ENCODE data around the gene BCAT1. TPM values are rescaled to one million over a fixed set of nuclear protein-coding genes. Genes with fewer than 3 reads are reported as not detected.

The BCAT1 gene
- total RNA-seq, 1 experiment from 2014 or later: 0.74 TPM

DNA sequence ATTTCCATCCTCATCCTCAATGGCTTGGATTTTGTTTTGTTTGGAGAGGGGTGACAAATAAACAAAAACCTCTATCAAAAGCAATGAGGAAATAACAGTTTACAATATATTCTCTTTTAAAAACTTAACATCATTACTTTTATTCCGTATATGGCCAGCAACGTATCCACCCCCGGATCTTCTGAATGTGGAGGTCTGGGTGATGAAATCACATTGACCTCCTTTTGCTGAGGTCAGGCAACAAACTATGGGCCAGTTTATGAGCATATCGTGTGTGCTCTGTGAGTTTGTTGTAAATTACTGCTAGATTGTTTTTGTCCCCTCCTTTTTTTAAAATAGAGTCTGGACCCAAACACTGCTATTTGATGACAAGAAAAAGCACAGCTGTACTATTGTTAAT, 178.1 kb downstream of the BCAT1 start:
- ATAC-seq: no peak
- ChIA-PET RAD21 (ENCODE audit: low non-redundant PET in 1 of 2, low total read pairs in 2 of 2, uncharacterized antibody in 2 of 2, unreplicated experiment in 2 of 2) (no interaction called here), POLR2A (no interaction called here), CTCF (no interaction called here)
- Histone ChIP-seq H3K9ac (ENCODE audit: low read length) (no peak overlapping the region), H2AFZ (ENCODE audit: low read depth, low read length, poor library complexity, severe bottlenecking) (no peak overlapping the region), H4K20me1 (ENCODE audit: insufficient read depth) (no peaks in the 10 kb centered on the region), H3K4me2 (ENCODE audit: low read length) (no peak overlapping the region), H3K36me3 (ENCODE audit: control insufficient read depth in 1 of 2, insufficient read depth in 2 of 2, low read length in 2 of 2) (no peaks in the 10 kb centered on the region), H3K27me3 (ENCODE audit: insufficient read depth, low read length) (no peaks in the 10 kb centered on the region), H3K27ac (ENCODE audit: low read depth, low read length) (no peak overlapping the region), H3K79me2 (ENCODE audit: insufficient read depth, low read length) (no peaks in the 10 kb centered on the region), H3K9me3 (ENCODE audit: control insufficient read depth in 1 of 2, insufficient read depth in 1 of 2, low read depth in 1 of 2, low read length in 2 of 2) (no peaks in the 10 kb centered on the region; a peak in 1 of 4 replicates), H3K4me3 (replicated peaks in 1 of 2; ENCODE audit: low read depth in 1 of 2, low read length in 2 of 2) (no peak overlapping the region), H3K4me1 (ENCODE audit: control insufficient read depth in 1 of 2, insufficient read depth in 2 of 2, low read length in 2 of 2) (no peaks in the 10 kb centered on the region), H3K9me2 (ENCODE audit: insufficient read depth) (no peaks in the 10 kb centered on the region)
- DNase-seq (ENCODE audit: low read depth, low spot score): no peak
- intact Hi-C loops (cut with micrococcal nuclease): no loop called here
- BruUV-seq (replicated peaks): no TSS peak
- TF ChIP-seq, protein P1, sequence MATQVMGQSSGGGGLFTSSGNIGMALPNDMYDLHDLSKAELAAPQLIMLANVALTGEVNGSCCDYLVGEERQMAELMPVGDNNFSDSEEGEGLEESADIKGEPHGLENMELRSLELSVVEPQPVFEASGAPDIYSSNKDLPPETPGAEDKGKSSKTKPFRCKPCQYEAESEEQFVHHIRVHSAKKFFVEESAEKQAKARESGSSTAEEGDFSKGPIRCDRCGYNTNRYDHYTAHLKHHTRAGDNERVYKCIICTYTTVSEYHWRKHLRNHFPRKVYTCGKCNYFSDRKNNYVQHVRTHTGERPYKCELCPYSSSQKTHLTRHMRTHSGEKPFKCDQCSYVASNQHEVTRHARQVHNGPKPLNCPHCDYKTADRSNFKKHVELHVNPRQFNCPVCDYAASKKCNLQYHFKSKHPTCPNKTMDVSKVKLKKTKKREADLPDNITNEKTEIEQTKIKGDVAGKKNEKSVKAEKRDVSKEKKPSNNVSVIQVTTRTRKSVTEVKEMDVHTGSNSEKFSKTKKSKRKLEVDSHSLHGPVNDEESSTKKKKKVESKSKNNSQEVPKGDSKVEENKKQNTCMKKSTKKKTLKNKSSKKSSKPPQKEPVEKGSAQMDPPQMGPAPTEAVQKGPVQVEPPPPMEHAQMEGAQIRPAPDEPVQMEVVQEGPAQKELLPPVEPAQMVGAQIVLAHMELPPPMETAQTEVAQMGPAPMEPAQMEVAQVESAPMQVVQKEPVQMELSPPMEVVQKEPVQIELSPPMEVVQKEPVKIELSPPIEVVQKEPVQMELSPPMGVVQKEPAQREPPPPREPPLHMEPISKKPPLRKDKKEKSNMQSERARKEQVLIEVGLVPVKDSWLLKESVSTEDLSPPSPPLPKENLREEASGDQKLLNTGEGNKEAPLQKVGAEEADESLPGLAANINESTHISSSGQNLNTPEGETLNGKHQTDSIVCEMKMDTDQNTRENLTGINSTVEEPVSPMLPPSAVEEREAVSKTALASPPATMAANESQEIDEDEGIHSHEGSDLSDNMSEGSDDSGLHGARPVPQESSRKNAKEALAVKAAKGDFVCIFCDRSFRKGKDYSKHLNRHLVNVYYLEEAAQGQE (IDR thresholded peaks at IDR 0.05; ENCODE audit: low read depth): no peak
- TF ChIP-seq SP1 (IDR thresholded peaks at IDR 0.05; ENCODE audit: low read depth) (no peak), FOSL1 (IDR thresholded peaks at IDR 0.05; ENCODE audit: low read depth) (no peak), ELF1 (IDR thresholded peaks at IDR 0.05; ENCODE audit: borderline replicate concordance, low read depth) (no peak), SRF (IDR thresholded peaks at IDR 0.05; ENCODE audit: low read depth) (no peak), TCF7L2 (IDR thresholded peaks at IDR 0.05; ENCODE audit: borderline replicate concordance, extremely low read depth, insufficient read depth, insufficient read length) (no peak), EGR1 (IDR thresholded peaks at IDR 0.05; ENCODE audit: low read depth) (no peak), JUND (IDR thresholded peaks at IDR 0.05) (no peak), ZNF274 (IDR thresholded peaks at IDR 0.05; ENCODE audit: low read depth, low read length) (no peak), CBX3 (IDR thresholded peaks at IDR 0.05; ENCODE audit: low read depth) (no peak), SIN3A (IDR thresholded peaks at IDR 0.05; ENCODE audit: low read depth) (no peak), EZH2phosphoT487 (IDR thresholded peaks at IDR 0.05; ENCODE audit: borderline replicate concordance) (no peak), CEBPB (IDR thresholded peaks at IDR 0.05; ENCODE audit: low read depth) (no peak), EZH2 (IDR thresholded peaks at IDR 0.05) (no peak), POLR2A (IDR thresholded peaks at IDR 0.05; ENCODE audit: borderline replicate concordance, extremely low read depth, insufficient read depth, insufficient read length) (no peak), CTCF (IDR thresholded peaks at IDR 0.05 in 2 of 3, conservative IDR thresholded peaks at IDR 0.05 in 1 of 3; ENCODE audit: borderline replicate concordance in 1 of 3, insufficient read depth in 1 of 3, low read depth in 2 of 3, low read length in 2 of 3) (no peak), YY1 (IDR thresholded peaks at IDR 0.05; ENCODE audit: extremely low read depth, insufficient replicate concordance, low read depth, low read length) (no peak), RAD21 (IDR thresholded peaks at IDR 0.05; ENCODE audit: low read depth) (no peak)
- TF ChIP-seq, protein P2, sequence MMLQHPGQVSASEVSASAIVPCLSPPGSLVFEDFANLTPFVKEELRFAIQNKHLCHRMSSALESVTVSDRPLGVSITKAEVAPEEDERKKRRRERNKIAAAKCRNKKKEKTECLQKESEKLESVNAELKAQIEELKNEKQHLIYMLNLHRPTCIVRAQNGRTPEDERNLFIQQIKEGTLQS (IDR thresholded peaks at IDR 0.05): no peak
- TF ChIP-seq, protein P3, sequence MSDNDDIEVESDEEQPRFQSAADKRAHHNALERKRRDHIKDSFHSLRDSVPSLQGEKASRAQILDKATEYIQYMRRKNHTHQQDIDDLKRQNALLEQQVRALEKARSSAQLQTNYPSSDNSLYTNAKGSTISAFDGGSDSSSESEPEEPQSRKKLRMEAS (IDR thresholded peaks at IDR 0.05): no peak

Data from HCT116 (cell line).